WTC11 (cell line): ENCODE data around the gene RNGTT.

Experiments
- CTCF ChIP-seq: fragments of 200-600 bp; IDR thresholded peaks from 2 replicates; pipeline ENCODE4 v1.8.0; 2022; ENCODE audit warnings: antibody characterized with exemption
- IRF1 ChIP-seq: sonication (generic); formaldehyde crosslinking; IDR thresholded peaks from 2 replicates; pipeline ENCODE4 v1.8.0; 2023; ENCODE audit warnings: missing genetic modification reagents
- NFE2L1 ChIP-seq: sonication (generic); formaldehyde crosslinking; IDR thresholded peaks from 2 replicates; pipeline ENCODE4 v1.8.1; 2023; ENCODE audit warnings: missing genetic modification reagents
- NR2C2 ChIP-seq: sonication (generic); formaldehyde crosslinking; IDR thresholded peaks from 2 replicates; pipeline ENCODE4 v1.8.0; 2022; ENCODE audit warnings: mild to moderate bottlenecking, missing genetic modification reagents
- ZNF512 ChIP-seq: sonication (generic); formaldehyde crosslinking; IDR thresholded peaks from 2 replicates; pipeline ENCODE4 v1.8.1; 2022; ENCODE audit warnings: missing genetic modification reagents, borderline replicate concordance

- no peak for TF ChIP-seq CTCF
- no peak for TF ChIP-seq NR2C2
- TF ChIP-seq ZNF512 = no peak
- no peak for TF ChIP-seq IRF1 (CRISPR knock-in tag)
- TF ChIP-seq NFE2L1 (CRISPR knock-in tag) = no peak
Measured at GRCh38 chr6:89008001-89008814, 44.8 kb upstream of the RNGTT start.
